GM10847 (cell line): Measurements from ENCODE around the gene AUH.

ENCODE experiments used
- POLR2A ChIP-seq: IDR thresholded peaks from 2 replicates; pipeline ENCODE4 v1.6.1; 2011; ENCODE audit not compliant: insufficient read length; ENCODE audit errors: extremely low read depth

Gene AUH

DNA sequence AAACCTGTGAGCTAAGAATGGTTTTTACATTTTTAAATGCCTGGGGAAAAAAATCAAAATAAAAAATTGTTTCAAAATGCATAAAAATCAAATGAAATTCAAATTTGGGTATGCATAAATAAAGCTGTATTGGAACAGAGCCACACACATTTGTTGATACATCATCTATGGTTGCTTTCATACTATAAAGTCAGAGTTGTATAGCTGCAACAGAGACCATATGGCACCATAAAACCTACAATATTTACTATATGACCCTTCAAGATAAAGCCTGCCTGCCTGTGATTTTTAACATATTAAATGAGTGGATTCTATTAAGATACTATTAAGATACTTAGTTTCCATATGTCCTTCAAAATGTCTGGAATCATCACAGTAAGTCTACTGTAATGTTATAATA lies 40.0 kb downstream of the AUH start:
- TF ChIP-seq POLR2A = no peak

DNA sequence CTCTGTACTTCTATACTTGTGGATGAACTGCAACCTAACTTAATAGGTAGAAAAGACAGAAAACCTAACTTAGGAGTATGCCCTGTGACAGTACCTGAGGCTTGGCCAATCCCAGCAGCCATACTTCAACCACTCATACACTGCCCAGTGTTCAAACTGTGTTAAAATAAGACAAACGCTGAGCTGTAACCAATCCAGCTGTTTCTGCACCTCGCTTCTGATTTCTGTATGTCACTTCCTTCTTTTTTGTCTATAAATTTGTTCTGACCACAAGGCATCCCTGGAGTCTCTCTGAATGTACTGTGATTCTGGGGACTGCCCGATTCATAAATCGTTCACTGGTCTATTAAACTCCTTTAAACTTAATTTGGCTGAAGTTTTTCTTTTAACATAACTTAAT lies 41.4 kb downstream of the AUH start:
- no peak for TF ChIP-seq POLR2A

DNA sequence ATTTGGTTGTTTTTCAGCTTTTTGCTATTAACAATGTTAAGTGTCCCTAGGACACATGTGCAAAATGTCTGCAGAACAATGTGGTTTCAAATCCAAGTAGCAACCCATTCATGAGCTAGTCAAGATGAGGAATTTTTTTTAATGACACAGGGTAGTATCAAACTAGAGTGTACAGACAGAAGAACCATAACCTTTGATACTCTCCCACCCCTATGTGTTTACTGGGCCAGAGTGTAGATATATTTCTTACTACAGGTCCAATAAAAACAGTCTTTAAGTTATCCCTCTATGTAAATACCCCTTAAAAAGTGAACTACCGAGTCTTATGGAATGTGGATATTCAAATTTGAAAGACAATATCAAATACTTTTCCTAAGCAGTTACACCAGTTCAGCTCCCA lies 45.6 kb downstream of the AUH start:
- no peak for TF ChIP-seq POLR2A

DNA sequence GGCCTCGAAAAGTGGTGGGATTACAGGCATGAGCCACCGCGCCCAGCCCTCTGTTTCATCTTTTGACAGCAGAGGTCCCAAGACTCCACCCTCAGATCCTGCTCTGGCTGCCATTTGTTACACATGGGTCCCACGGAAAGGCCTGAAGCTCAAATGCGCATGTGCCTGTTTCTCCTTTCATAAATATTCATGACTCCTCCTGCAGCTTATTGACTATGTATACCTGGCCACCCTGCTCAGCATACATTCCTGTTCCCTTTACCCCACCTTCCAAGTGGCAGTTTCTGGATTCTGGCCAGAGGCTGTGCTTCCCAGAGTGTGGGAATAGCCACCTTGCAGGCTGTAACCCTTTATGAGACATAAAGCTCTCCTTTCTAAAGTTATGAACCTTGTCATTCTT lies 46.5 kb downstream of the AUH start:
- TF ChIP-seq POLR2A = no peak

DNA sequence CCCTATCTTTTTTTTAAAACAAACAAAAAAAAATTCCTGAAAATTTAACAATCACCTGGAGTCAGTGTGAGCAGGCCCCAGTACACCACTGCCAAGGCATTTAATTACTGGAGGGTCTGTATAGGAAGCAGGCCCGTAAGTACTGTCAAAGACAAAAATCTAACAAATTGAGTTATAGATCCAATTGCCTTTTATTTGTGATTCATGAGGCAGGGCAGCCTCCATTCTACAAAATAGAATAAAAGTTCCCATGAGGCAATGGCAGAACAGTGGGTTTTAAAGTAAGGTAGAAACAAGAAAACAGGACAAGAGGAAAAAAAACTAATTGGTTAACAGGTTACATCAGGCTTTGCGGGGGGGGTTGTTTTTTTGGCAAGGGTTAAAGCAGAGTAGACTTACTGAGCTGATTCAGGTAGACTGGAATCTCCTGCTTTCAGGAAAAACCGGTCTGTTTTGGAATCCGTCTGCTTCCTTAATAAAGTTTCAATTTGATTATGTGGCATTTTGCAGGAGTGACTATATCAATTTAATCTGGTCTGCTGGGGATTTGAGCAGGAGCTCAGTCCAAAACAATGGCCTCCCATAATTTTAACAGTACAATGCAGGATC lies 48.9 kb downstream of the AUH start:
- TF ChIP-seq POLR2A = no peak

DNA sequence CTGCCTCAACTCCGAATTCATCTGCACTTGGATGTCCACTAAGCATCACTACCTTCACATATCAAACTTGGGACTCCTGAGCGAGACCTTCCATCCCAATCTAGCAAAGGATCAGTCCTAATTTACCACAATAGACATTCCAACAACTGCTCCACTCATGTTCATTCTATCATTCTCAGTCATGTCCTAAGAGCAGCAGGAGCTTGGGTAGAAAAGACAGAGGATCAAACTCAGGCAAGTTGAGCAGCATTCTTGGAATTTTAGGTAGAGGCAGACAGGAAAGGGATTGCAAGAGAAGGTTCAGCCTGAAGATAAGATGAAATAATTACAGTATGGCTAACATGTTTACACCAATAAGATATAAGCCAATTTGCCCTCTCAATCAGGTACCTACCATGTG lies 51.7 kb downstream of the AUH start:
- no peak for TF ChIP-seq POLR2A

DNA sequence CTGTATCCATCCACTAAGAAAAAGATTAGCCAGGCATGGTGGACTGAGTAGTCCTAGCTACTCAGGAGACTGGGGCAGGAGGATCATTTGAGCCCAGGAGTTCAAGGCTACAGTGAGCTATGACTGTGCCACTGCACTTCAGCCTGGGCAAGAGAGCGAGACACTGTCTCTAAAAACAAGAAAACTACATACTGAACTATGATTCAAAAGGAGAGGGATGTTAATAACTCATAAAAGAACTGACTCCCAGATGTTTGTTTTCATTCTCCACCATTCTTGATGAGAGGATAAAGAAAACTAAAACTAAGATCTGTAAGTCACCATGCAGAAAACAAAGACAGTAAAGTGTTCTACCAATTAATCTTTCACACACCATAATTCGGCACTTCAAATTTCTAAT lies 53.5 kb downstream of the AUH start:
- TF ChIP-seq POLR2A = no peak

DNA sequence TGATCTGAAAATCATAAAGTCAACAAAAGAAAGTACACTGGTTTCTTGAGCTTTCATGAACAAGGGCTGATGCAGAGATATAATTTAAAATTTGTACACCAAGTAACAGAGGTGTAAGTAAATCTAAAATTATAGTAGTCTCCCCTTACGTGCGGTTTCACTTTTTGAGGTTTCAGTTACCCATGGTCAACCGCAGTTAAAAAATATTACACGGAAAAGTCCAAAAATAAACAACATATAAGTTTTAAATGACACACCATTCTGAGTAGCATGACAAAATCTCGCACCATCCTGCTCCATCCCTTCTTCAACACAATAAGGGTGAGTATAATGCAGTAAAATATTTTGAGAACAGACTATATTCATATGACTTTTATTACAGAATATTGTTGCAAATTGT lies 54.4 kb downstream of the AUH start:
- no peak for TF ChIP-seq POLR2A

DNA sequence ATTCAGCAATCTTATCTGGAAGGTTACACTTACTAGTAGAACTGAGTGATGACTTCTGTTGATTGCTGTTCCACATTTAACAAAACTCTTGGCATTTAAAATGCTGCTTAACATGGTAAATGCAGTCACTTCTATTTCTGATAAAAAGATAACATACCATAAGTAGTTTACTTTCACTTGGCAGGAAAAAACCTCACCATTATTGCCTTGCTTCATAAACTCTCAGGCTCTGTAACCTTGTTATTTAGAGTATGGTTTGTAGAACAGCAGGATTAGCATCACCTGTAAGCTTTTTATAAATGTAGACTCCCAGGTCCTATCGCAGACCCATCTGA lies 55.5 kb downstream of the AUH start:
- no peak for TF ChIP-seq POLR2A

DNA sequence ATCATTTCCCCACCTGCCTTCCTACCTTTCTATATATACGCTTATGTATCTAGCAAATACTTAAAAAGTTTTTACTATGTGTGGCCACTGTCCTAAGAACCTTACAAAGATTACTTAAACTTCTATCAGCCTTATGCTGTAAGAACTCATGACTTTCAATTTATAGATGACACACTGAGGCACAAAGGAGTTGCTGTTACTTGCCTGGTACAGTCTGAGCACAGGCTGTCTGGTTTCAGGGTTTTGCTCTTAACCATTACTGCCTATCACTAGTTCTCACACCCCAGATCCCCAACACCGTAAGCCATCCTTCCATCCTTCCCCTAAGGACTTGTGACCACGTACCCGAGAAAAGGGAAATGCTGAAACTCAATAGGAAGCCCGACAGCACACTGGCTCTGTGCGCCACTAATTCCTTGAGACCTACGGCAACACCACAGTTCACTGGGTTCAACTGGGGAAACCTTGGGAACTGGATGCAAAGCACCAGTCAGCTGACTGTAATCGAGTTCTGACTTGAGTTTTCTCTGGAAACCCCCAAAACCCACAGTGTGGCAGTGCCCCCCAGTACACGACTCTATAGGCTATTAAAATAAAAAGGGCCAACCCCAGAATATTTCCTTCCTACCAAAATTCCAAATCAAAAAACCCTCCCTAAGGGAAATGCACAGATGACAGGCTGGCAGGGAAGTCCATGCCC lies 56.0 kb downstream of the AUH start:
- TF ChIP-seq POLR2A = no peak

DNA sequence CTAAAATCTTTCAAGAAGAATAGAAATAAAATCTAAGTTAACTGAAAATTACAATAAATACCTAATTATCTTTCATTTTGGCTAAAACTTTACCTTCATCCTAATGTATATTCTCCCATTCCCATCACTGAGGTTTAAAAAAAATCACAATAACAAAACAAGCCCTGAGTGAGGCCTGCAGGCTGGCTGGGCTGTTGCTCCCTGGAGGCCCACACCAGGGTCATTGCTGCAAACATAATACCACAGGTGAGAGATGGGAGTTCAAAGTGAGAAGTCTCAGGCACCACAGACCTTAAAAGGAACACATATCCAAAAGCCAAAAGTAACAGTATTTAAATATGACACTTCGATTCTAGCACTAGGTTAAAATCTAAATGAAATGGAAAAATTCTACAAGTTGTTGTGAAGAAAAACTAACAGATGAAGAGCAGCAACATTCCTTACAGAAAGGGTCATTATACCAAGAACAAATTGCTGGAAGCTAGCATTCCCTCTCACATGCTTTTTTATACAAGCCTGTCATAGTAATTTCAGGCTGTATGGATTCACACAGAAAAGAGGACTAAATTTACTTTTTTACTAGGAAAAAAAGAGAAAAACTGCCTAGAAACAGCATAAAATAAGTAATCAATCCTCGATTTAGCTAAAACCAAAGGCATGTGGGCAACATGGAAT lies 57.8 kb downstream of the AUH start:
- TF ChIP-seq POLR2A = no peak

DNA sequence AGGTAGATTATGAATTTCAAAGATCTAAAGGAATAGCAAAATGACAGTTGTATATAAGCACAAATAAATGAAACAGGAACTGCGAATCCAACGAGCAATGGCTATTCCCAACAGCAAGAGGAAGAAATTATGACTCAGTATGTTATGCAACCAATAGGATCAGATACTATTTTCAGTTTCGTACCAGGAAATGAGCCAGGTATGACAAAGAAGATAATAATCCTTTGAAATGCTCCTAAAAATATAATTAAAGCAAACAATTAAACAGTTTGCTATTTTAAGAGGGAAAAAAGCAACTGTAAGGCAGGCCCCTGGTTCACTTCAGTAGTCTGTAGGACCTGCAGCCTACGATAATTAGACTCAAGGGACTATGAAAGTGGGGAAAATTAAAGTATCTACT lies 58.9 kb downstream of the AUH start:
- no peak for TF ChIP-seq POLR2A

DNA sequence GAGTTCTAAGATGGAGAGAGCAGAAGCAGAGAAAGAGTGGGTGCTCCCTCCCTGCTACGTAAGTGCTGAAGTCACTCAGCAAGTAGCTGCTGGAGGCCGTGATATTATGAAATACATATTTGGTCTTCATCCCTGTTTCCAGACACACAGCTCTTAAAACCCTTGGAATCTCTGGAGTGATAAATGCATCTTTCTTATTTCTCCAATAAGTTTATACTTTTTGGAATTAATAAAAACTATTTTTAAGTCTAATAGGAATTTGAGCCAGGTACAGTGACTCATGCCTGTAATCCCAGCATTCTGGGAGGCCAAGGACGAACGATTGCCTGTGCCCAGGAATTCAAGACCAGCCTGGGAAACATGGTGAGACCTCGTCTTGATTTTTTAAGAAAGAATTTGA lies 60.6 kb downstream of the AUH start:
- no peak for TF ChIP-seq POLR2A

DNA sequence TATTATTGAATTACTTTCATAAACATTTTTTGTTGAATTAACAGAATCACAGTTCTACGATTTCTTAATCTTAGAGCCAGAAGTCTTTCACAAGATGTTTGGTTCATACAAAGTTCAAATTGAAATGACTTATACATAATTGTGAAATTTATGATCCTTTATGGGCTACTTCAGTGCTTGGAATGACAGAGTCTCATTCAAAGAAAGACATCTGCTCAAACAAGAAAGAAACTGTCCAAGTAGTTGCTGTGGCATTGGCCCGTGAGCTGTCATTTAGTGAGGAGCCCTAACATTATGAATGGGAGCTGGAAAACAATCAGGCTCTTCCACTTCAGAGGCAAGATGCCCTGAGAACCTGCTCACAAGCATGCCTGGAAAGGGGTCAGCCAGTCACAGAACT lies 63.4 kb downstream of the AUH start:
- TF ChIP-seq POLR2A = no peak

DNA sequence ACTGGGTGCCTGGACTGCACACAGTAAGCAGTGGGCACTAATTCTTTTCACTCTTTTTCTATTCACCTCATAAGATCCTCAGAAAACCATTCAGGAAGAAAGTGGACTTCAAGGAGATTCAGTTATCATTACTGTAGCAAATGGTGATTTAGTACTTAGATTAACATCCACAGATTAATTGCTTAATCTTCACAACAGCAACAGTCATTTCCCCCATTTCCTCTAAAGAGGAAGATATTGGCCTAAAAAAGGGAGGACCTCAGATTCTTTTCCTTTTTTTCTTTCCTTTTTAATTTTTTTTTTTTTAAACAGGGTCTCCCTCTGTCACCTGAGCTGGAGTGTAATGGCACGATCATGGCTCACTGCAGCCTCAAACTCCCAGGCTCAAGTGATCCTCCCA lies 64.4 kb downstream of the AUH start:
- TF ChIP-seq POLR2A = no peak

DNA sequence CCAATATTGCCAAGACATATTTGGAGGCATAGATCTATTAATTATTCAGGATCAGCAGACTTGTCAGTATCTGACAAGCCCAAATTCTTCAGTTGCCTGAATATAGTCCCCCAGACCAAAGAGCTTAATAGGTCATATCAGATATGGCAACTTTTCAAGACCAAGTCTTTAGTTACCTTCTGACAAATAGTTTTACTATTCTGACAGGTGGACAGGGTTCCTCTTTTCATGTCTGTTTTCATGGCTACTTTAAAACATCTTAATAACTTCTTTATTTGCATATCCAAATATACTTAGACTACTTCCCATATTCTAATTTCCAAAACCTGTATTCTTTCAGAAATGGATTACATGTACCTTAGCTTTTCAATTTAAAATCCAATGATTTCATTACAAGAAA lies 65.4 kb downstream of the AUH start:
- no peak for TF ChIP-seq POLR2A

DNA sequence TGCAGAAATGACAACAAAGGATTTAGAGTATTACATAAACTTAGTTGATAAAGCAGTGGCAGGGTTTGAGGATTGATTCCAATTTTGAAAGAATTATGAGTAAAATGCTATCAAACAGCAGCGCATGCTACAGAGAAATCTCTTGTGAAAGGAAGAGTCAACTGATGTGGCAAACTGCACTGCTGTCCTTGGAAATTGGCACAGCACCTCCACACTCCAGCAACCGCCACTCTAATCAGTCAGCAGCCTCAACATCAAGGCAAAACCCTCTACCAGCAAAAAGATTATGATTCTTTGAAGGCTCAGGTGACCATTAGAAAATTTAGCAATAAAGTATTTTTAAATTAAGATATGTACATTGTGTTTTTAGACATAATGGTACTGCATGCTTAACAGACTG lies 66.4 kb downstream of the AUH start:
- TF ChIP-seq POLR2A = no peak

DNA sequence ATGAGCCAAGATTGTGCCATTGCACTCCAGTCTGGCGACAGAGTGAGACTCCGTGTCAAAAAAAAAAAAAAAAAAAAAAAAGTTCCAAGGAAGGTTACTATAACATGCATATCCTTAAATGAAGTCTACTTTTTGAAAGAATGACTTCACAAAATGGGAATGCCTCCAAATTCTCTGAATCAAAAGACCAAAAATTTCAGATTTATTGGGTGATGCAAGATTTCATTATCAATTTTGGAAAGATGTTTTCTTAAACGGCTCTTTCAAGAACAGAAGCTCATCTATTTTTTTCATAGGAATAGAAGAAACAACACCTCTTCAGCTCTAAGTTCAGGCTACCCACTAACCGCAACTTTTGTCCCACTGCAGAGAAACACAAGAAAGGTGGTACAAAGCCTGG lies 69.9 kb downstream of the AUH start:
- TF ChIP-seq POLR2A = no peak

DNA sequence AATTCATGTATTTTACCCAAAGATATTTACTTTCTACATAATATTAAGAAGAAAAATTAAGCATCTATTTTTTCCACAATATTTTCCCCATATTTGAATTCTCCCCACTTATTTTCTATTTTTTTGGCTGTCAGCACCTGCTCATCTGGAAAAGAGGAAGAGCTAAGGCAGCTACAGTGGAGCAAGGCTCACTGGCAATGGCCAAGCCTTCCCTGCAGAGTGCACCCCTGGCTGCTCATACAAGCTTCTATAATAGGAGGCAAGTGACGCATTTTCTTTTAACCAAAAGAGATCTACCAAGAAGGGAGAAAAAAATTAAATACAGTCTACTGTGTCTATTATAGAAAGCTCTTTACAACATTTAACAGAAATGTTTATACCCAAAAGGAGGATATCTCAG lies 72.5 kb downstream of the AUH start:
- TF ChIP-seq POLR2A = no peak
